RWPE2 (cell line): ENCODE measurements around the gene MGST3.

Experiments used
- ATAC-seq: fragments of 200-7000 bp; cut with Tn5 transposase; 3 replicates; pipeline ENCODE4 v1.9.1; 2021; ENCODE audit warnings: low read depth
- DNase-seq: peaks from one replicate; pipeline ENCODE4 v3.0.0-alpha.2; 2020; ENCODE audit warnings: low spot score
- H3K27ac ChIP-seq: fragments of 450-650 bp; 2 replicates; pipeline ENCODE4 v1.5.1; 2017; ENCODE audit warnings: mild to moderate bottlenecking; ENCODE audit not compliant: poor library complexity, severe bottlenecking
- H3K27me3 ChIP-seq: fragments of 250-450 bp; sonication (Bioruptor Pico); 2 replicates; pipeline ENCODE4 v1.5.1; 2021; ENCODE audit warnings: mild to moderate bottlenecking, moderate library complexity; ENCODE audit not compliant: insufficient read depth, poor library complexity, severe bottlenecking
- H3K36me3 ChIP-seq: fragments of 250-450 bp; sonication (Bioruptor Pico); 2 replicates; pipeline ENCODE4 v1.5.1; 2020; ENCODE audit warnings: low read depth, mild to moderate bottlenecking, moderate library complexity
- H3K4me1 ChIP-seq: fragments of 250-450 bp; sonication (Bioruptor Pico); 2 replicates; pipeline ENCODE4 v1.5.1; 2021; ENCODE audit warnings: mild to moderate bottlenecking, moderate library complexity; ENCODE audit not compliant: insufficient read depth, poor library complexity, severe bottlenecking
- H3K4me3 ChIP-seq: fragments of 250-450 bp; sonication (Bioruptor Pico); 2 replicates; pipeline ENCODE4 v1.5.1; 2021; ENCODE audit warnings: mild to moderate bottlenecking, moderate library complexity; ENCODE audit not compliant: severe bottlenecking
- H3K9me3 ChIP-seq: fragments of 250-450 bp; sonication (Bioruptor Pico); 2 replicates; pipeline ENCODE4 v1.5.1; 2021; ENCODE audit warnings: mild to moderate bottlenecking, moderate library complexity; ENCODE audit not compliant: severe bottlenecking
- TF ChIP-seq, protein P1 (sequence below): fragments of 450-650 bp; IDR thresholded peaks from one replicate; pipeline ENCODE4 v1.5.1; 2017; ENCODE audit warnings: mild to moderate bottlenecking, moderate library complexity; ENCODE audit not compliant: poor library complexity, severe bottlenecking

MGST3 gene

GRCh38 chr1:165629151-165629550, 1.9 kb upstream of the MGST3 start:
- no peak for DNase-seq
- H3K4me3 ChIP-seq, result no peak overlapping the region
- H3K4me1 ChIP-seq, result peaks cover 12% of the 10 kb centered on the region
- H3K27ac ChIP-seq, result no peak overlapping the region
- H3K27me3 ChIP-seq, result no peaks in the 10 kb centered on the region
- TF ChIP-seq, protein P1, sequence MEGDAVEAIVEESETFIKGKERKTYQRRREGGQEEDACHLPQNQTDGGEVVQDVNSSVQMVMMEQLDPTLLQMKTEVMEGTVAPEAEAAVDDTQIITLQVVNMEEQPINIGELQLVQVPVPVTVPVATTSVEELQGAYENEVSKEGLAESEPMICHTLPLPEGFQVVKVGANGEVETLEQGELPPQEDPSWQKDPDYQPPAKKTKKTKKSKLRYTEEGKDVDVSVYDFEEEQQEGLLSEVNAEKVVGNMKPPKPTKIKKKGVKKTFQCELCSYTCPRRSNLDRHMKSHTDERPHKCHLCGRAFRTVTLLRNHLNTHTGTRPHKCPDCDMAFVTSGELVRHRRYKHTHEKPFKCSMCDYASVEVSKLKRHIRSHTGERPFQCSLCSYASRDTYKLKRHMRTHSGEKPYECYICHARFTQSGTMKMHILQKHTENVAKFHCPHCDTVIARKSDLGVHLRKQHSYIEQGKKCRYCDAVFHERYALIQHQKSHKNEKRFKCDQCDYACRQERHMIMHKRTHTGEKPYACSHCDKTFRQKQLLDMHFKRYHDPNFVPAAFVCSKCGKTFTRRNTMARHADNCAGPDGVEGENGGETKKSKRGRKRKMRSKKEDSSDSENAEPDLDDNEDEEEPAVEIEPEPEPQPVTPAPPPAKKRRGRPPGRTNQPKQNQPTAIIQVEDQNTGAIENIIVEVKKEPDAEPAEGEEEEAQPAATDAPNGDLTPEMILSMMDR, result no peak
- H3K36me3 ChIP-seq, result no peaks in the 10 kb centered on the region
- no peak for ATAC-seq
- no peaks in the 10 kb centered on the region for H3K9me3 ChIP-seq

- DNase-seq, result no peak
- peaks cover 12% of the 10 kb centered on the region for H3K4me1 ChIP-seq
- no peaks in the 10 kb centered on the region for H3K27me3 ChIP-seq
- TF ChIP-seq, protein P1, result no peak
- peak overlapping the region; percentile 78 for H3K27ac ChIP-seq
- peak overlapping the region; percentile 42 for H3K4me3 ChIP-seq
- H3K36me3 ChIP-seq, result no peaks in the 10 kb centered on the region; the same call in 1 of the 2 replicates
- H3K9me3 ChIP-seq, result no peaks in the 10 kb centered on the region
- no peak for ATAC-seq
These were observed 996 bp upstream of the MGST3 start for GRCh38 chr1:165629848-165630628.

DNA sequence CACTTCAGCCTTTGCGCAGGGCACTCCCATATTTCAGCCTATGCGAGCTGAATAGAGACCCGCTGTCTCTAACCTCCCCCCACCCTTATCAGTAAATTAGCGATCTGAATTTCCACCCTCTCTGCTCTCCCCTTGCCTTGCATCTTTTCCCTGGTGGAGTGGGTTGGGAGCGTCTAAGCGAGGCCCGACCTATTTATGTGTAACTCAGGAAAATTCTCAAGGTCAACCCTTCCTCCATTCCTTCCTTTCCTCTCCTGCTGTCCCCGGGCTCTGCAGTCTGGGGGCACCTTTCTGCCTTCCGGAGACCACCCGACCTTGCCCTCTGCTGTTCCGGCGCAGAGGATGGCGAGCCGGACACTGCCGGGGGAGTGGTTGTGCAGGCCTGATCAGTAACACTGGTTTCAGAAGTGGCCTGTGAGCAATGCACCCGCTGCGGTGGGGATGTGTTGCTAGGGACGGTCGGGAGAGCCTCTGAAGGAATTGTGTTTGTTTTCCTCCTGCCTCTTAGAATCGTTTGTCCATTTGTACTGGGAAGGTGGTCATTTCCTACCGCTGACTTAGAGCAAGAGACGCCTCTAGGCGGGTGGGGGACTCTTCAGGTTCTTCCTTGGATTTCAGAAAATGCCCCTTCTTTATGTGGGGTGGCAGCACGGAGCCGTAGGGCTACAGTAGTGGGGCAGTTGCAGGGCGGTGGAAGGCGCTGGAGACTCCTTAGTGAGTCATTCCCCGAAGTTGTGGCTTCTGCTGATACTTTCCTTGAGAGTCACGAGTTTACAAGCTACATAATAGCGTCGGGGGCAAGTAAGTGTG, 513 bp downstream of the MGST3 start:
- no peaks in the 10 kb centered on the region for H3K9me3 ChIP-seq
- TF ChIP-seq, protein P1, result peak; percentile 29
- H3K36me3 ChIP-seq, result peaks cover 11% of the 10 kb centered on the region
- H3K4me3 ChIP-seq, result peak overlapping the region; percentile 42
- peak; percentile 67 for ATAC-seq
- H3K4me1 ChIP-seq, result peaks cover 12% of the 10 kb centered on the region
- no peak for DNase-seq
- H3K27ac ChIP-seq, result peak overlapping the region; percentile 78
- H3K27me3 ChIP-seq, result no peaks in the 10 kb centered on the region

DNA sequence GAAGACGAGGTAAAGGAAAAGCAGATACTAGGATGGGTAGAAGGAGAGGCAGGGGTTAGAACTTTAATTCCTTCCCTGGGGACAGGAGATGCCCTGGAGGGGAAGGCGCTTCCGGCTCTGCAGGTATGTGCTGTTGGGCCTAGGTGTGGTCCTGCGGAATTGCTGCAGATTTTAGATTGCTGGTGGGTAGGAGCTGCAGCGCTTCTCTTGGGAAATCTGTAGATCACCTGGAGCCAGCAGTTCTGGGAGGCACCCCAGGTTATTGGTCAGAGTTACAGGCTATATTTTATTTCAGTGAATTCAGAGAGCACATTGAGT, 1.1 kb downstream of the MGST3 start:
- peaks cover 12% of the 10 kb centered on the region for H3K4me1 ChIP-seq
- H3K9me3 ChIP-seq, result no peaks in the 10 kb centered on the region
- TF ChIP-seq, protein P1, result no peak
- H3K36me3 ChIP-seq, result peaks cover 17% of the 10 kb centered on the region
- no peaks in the 10 kb centered on the region for H3K27me3 ChIP-seq
- ATAC-seq (peak; percentile 48), DNase-seq (no peak)
- peak overlapping the region; percentile 42 for H3K4me3 ChIP-seq
- peak overlapping the region; percentile 78 for H3K27ac ChIP-seq
